GM19468 (cell line): ENCODE data around the gene UGCG.
"Not testable (repeated sequence)": the region's sequence is repeated elsewhere in the genome, so short reads cannot be mapped to it uniquely, and the experiment has no call there.

Experiments used
- ATAC-seq: cut with Tn5 transposase; IDR thresholded peaks from one replicate; pipeline ENCODE4 v1.9.1; 2021; ENCODE audit warnings: mild to moderate bottlenecking, moderate library complexity, moderate number of reproducible peaks; ENCODE audit not compliant: unreplicated experiment; ENCODE audit errors: extremely low read depth

Gene UGCG

DNA sequence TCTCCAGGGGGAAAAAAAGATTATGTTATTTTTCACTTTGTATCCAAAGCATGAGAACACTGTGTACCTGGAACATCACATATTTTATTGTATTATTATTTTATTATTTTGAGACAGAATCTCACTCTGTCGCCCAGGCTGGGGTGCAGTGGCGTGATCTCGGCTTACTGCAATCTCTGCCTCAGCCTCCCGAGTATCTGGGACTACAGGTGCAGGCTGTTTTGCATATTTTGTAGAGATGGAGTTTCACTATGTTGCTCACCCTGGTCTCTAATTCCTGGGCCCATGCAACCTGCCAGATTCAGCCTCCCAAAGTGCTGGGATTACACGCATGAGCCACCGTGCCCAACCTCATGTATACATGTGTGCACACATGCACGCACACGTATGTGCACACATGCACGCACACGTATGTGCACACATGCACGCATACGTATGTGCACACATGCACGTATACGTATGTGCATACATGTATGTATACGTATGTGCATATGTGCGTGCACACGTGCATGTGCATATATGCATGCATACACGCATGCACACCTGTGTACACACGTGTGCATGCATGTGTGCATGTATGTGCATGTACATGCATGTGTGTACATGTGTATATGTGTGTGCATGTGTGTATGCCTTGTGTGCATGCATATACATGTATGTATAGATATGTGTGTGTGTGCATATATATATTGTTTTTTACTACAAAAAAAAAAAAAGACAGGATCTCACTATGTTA lies 9.5 kb upstream of the UGCG start:
- no peak for ATAC-seq

DNA sequence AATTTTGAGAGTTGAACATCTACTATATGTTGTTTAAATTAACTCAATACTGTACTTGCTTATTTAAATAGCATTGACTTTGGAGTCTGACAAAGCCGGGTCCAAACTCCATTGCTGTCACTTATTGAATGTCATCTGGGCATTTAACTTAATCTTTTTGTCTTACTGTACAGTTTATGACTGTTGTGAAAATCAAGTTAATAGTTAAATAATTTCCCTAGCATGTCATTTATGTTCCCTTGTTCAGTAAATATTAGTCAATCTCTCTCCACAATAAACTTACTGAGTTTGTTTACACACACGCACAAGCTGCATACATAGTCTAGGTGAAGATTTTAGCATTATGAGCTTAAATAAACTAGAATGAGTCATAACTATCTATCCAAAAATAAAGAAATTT lies 6.3 kb upstream of the UGCG start:
- ATAC-seq, result no peak

DNA sequence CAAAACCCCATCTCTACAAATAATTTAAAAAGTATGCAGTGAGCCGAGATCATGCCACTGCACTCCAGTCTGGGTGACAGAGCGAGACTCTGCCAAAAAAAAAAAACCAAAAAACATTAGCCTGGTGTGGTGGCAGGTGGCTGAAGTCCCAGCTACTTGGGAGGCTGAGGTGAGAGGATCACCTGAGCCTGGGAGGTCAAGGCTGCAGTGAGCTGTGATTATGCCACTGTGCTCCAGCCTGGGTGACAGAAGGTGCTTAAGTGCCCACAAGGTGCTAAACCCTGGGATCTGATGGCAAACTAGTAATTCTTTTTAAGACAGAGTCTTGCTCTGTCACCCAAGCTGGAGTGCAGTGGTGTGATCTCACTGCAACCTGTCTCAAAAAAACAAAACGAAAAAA lies 5.7 kb upstream of the UGCG start:
- ATAC-seq, result not testable (repeated sequence)

GRCh38 chr9:111891910-111892499 lies 4.6 kb upstream of the UGCG start:
- no peak for ATAC-seq

DNA sequence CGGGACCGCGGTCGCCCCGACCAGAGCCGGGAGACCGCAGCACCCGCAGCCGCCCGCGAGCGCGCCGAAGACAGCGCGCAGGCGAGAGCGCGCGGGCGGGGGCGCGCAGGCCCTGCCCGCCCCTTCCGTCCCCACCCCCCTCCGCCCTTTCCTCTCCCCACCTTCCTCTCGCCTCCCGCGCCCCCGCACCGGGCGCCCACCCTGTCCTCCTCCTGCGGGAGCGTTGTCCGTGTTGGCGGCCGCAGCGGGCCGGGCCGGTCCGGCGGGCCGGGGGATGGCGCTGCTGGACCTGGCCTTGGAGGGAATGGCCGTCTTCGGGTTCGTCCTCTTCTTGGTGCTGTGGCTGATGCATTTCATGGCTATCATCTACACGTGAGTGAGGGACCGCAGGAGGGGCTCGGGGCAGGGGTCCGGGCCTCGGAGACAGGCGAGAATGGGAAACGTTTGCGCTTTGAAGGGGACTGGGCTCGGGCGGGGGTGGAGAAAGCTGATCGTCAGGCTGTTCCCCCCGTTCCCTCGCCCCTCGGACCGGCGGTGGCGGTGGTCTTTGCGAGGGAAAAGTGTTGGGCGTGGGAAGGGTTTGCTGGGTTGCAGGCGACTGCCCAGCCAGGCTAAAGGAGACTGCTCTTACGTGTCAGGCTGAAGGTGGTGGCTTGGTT lies 457 bp downstream of the UGCG start:
- ATAC-seq, result peak; percentile 10

DNA sequence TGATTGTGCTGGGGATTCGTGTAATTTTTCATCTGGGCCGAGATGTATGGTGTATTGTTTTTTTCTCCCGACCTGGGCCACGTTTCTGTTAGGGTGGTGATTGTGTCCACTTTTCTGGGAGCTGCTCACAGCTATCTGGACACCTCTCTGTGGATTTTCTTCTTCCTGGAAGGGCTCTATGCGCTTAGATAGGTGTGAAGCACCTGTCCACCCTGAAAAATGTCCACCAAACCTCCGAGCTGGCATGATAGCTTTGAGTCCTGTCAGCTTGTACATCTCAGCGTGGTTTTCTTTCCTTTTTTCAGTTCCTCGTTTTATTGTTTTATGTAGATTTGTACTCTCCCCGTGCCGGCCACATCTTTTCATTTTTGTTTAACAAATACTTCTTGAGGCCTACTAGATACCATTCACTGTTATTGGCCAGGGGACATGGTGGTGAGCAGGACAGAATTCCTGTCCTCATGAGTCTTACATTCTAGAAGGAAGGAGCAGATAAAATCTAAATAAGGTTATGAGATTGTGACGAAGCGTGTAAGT lies 1.1 kb downstream of the UGCG start:
- no peak for ATAC-seq

GRCh38 chr9:111898331-111899096 lies 1.9 kb downstream of the UGCG start:
- ATAC-seq, result no peak

GRCh38 chr9:111900151-111900857 lies 3.7 kb downstream of the UGCG start:
- ATAC-seq, result no peak

GRCh38 chr9:111900858-111901612 lies 4.4 kb downstream of the UGCG start:
- ATAC-seq, result no peak

- ATAC-seq, result no peak
These were observed 6.0 kb downstream of the UGCG start for GRCh38 chr9:111902391-111903139.

GRCh38 chr9:111903535-111903934 lies 6.9 kb downstream of the UGCG start:
- ATAC-seq, result not testable (repeated sequence)

DNA sequence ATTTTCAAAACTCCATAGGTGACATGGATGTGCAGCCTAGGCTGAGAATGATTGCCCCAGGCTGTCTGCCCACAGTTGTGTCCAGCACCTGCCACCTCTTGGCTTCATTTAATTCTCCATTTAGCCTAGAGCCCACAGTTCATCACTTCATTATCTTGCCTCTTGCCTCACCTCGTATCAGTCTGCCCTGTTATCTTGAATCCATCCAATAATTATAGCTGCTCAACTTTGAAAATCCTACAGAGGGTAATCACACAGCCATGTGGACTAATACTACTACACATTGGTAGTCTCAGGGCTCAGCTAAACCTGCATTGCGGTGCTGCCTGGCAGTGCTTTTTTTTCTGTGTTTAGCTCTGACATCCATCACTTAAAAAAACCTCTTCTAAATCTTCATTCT lies 7.4 kb downstream of the UGCG start:
- no peak for ATAC-seq

DNA sequence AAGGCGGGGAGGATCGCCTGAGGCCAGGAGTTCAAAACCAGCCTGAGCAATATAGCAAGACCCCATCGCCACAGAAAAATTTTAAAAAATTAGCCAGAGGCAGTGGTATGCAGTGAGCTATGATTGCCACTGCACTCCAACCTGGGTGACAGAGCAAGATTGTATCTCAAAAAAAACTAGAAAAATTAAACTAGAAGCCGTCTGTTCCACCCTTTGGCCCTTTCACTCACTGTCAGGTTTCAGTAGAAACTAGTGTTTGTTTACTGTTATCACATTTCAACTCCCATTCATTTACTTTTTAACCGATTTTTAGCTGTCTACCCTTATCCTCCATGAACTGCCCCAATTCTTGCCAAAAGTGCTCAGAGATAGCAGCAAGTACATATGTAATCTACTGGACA lies 8.3 kb downstream of the UGCG start:
- no peak for ATAC-seq

- ATAC-seq, result no peak
These were observed 10.5 kb downstream of the UGCG start for GRCh38 chr9:111907147-111907546.

DNA sequence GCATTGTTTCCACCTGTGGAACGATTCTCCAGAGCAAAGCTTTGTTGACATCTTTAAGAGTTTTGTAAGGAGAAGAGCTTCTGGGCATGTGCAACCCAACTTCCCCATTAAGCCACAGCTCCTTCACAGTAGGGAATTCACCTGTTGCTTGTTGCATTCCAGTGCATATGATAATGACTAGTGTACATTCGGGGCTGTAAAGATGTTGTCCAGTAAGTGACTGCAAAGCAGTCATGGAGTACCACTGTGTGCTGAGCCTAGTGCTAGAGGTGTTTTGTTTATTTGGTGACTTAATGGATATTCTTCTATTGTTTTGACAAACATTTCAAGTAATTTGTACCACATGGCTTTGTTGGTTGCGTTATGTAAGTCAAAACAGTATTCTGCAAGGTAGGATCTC lies 12.8 kb downstream of the UGCG start:
- ATAC-seq, result no peak

GRCh38 chr9:111910428-111910827 lies 13.8 kb downstream of the UGCG start:
- no peak for ATAC-seq

DNA sequence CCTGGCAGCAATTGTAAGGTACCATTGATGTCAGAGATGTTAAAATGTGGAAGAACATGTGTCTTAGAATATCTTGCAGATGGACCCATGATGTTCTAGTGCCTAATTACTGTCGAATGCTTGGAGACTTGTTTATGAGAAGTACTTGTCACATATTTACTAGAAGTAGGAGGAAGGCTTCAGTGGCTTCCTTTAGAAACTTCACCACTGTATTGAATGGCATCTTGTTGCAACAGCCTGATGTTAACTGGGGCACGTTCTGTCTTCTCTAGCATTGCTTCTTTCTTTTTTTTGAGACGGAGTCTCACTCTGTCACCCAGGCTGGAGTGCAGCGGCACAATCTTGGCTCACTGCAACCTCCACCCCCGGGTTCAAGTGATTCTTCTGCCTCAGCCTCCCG lies 16.5 kb downstream of the UGCG start:
- ATAC-seq, result no peak

DNA sequence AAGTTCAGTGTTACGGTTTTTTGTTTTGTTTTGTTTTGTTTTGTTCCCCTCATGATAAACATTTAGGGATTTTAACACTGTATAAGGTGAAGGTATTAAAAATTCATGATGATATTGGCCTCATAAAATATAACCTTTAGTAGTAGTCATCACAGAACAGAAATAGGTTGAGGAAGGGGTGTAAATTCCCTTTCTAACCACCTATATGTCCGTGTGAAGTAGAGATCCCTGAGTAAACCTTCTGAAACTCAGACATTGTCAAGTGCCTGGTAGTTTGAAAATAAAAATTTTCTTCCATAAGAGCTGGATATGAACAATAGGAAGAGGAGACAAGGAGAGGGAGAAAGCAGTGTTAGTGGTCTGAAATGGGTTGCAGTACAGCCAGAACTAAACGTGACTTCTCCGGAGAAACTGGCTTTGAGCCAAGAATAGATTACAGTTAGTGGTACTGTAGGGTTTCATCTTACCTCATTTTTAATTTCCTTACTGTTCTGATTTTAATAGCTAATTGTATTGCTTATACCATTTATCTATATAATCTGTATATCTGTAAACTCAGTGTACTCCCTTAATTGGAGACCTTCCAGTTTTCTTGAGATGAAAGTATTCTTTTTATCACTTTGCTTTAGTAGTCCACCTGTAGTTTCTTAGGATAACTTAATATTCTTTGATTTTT lies 18.3 kb downstream of the UGCG start:
- ATAC-seq, result no peak
